ENCODE results near the gene UIMC1. TPM values are rescaled to one million over a fixed set of nuclear protein-coding genes. Genes with fewer than 3 reads are reported as not detected.

Gene UIMC1
- total RNA-seq, 1 experiment from 2014 or later: 46.8 TPM

GRCh38 chr5:176954050-176954449 is 52.5 kb downstream of the UIMC1 start:
- no peaks in the 10 kb centered on the region for H3K27me3 ChIP-seq (replicated peaks; ENCODE audit: insufficient read depth, low read depth, low read length, poor library complexity)
- no peak overlapping the region for H3K4me3 ChIP-seq (ENCODE audit: low read depth, low read length, poor library complexity, severe bottlenecking)
- DNase-seq (ENCODE audit: low spot score): no peak
- ChIA-PET POLR2A (ENCODE audit: low non-redundant PET) (no interaction called here), CTCF (no interaction called here)
- peak overlapping the region; percentile 17 for H3K27ac ChIP-seq (ENCODE audit: low read depth, low read length, poor library complexity, severe bottlenecking)
- H3K4me1 ChIP-seq (ENCODE audit: insufficient read depth, low read length, poor library complexity, severe bottlenecking): no peaks in the 10 kb centered on the region
- no TSS peak for BruUV-seq (replicated peaks)
- peaks cover 22% of the 10 kb centered on the region for H3K36me3 ChIP-seq (ENCODE audit: insufficient read depth, low read length, poor library complexity, severe bottlenecking)
- intact Hi-C loops (cut with micrococcal nuclease; ENCODE audit: unreplicated experiment): loop anchor here (10.0 kb wide), 1 partner anchor 379 kb away; no protein-coding TSS in a partner anchor
- TF ChIP-seq, protein P1, sequence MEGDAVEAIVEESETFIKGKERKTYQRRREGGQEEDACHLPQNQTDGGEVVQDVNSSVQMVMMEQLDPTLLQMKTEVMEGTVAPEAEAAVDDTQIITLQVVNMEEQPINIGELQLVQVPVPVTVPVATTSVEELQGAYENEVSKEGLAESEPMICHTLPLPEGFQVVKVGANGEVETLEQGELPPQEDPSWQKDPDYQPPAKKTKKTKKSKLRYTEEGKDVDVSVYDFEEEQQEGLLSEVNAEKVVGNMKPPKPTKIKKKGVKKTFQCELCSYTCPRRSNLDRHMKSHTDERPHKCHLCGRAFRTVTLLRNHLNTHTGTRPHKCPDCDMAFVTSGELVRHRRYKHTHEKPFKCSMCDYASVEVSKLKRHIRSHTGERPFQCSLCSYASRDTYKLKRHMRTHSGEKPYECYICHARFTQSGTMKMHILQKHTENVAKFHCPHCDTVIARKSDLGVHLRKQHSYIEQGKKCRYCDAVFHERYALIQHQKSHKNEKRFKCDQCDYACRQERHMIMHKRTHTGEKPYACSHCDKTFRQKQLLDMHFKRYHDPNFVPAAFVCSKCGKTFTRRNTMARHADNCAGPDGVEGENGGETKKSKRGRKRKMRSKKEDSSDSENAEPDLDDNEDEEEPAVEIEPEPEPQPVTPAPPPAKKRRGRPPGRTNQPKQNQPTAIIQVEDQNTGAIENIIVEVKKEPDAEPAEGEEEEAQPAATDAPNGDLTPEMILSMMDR (conservative IDR thresholded peaks at IDR 0.05; ENCODE audit: low read depth, low read length): no peak
- TF ChIP-seq EZH2 (IDR thresholded peaks at IDR 0.05; ENCODE audit: borderline replicate concordance, low read depth, low read length, poor library complexity, severe bottlenecking): no peak
- H3K9me3 ChIP-seq (ENCODE audit: low read depth, low read length, poor library complexity, severe bottlenecking): no peaks in the 10 kb centered on the region

DNA sequence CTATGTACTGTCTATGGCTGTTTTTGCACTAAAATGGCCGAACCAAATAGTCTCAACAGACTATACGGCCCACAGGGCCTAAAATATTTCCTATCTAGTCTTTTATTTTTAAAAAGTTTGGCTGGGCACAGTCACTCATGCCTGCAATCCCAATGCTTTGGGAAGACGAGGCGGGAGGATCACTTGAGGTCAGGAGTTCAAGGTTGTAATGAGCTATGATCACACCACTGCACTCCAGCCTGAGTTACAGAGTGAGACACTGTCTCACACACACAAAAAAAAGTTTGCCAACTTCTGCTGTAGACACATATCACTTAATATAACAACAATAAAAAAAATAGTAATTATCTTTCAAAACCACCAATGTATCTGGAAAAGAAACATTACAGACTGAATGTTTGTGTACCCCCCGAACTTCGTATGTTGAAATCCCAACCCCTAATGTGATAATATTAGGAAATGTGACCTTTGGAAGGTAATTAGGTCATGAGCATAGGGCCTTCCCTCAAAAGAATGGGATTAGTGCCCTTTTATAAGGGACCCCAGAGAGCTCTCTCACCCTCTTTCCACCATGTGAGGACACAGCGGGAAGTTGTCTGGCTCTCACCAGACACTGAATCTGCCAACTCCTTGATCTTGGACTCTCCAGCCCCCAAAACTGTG is 53.9 kb downstream of the UIMC1 start:
- intact Hi-C loops (cut with micrococcal nuclease; ENCODE audit: unreplicated experiment): loop anchor here (10.0 kb wide), 1 partner anchor 378 kb away; no protein-coding TSS in a partner anchor
- CTCF ChIA-PET: interaction anchor here (0.6 kb wide), 1 partner anchor 291 kb away, joined by 4 read pairs; no protein-coding TSS in a partner anchor

DNA sequence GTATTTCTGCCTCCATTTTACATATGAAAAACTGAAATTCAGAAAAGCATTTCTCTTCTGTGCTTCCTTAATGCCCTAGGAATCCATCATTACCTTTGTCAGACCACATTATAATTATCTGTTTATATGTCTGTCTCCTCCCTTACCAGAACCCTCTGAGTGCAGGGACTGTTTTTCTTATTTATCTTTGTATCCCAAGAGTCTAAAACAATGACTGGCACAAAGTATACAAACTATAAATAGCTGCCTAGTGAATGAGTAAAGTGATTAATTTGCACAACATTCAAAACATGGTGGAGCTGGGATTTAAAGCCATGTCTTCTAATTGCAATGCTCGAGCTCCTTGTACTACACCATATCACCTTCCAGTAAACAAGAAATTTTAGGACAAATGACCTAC is 58.1 kb downstream of the UIMC1 start:
- no peak for TF ChIP-seq EZH2 (IDR thresholded peaks at IDR 0.05; ENCODE audit: borderline replicate concordance, low read depth, low read length, poor library complexity, severe bottlenecking)

More for the DNA sequence above, 53.9 kb downstream of the UIMC1 start:
- Histone ChIP-seq H3K36me3 (ENCODE audit: insufficient read depth, low read length, poor library complexity, severe bottlenecking) (peaks cover 24% of the 10 kb centered on the region), H3K4me1 (ENCODE audit: insufficient read depth, low read length, poor library complexity, severe bottlenecking) (no peaks in the 10 kb centered on the region), H3K27me3 (replicated peaks; ENCODE audit: insufficient read depth, low read depth, low read length, poor library complexity) (no peaks in the 10 kb centered on the region), H3K4me3 (ENCODE audit: low read depth, low read length, poor library complexity, severe bottlenecking) (no peak overlapping the region), H3K9me3 (ENCODE audit: low read depth, low read length, poor library complexity, severe bottlenecking) (no peaks in the 10 kb centered on the region), H3K27ac (ENCODE audit: low read depth, low read length, poor library complexity, severe bottlenecking) (no peak overlapping the region)
- POLR2A ChIA-PET (ENCODE audit: low non-redundant PET): no interaction called here
- TF ChIP-seq, protein P1 (conservative IDR thresholded peaks at IDR 0.05; ENCODE audit: low read depth, low read length): no peak
- TF ChIP-seq EZH2 (IDR thresholded peaks at IDR 0.05; ENCODE audit: borderline replicate concordance, low read depth, low read length, poor library complexity, severe bottlenecking): no peak
- no TSS peak for BruUV-seq (replicated peaks)
- DNase-seq (ENCODE audit: low spot score): no peak

GRCh38 chr5:176947847-176948246 is 58.7 kb downstream of the UIMC1 start:
- peaks cover 30% of the 10 kb centered on the region for H3K36me3 ChIP-seq (ENCODE audit: insufficient read depth, low read length, poor library complexity, severe bottlenecking)
- ChIA-PET CTCF (no interaction called here), POLR2A (ENCODE audit: low non-redundant PET) (no interaction called here)

More for the DNA sequence above, 58.1 kb downstream of the UIMC1 start:
- Histone ChIP-seq H3K4me3 (ENCODE audit: low read depth, low read length, poor library complexity, severe bottlenecking) (no peak overlapping the region), H3K36me3 (ENCODE audit: insufficient read depth, low read length, poor library complexity, severe bottlenecking) (peaks cover 27% of the 10 kb centered on the region), H3K27me3 (replicated peaks; ENCODE audit: insufficient read depth, low read depth, low read length, poor library complexity) (no peaks in the 10 kb centered on the region), H3K27ac (ENCODE audit: low read depth, low read length, poor library complexity, severe bottlenecking) (no peak overlapping the region), H3K9me3 (ENCODE audit: low read depth, low read length, poor library complexity, severe bottlenecking) (no peaks in the 10 kb centered on the region), H3K4me1 (ENCODE audit: insufficient read depth, low read length, poor library complexity, severe bottlenecking) (no peaks in the 10 kb centered on the region)
- no peak for DNase-seq (ENCODE audit: low spot score)
- POLR2A ChIA-PET (ENCODE audit: low non-redundant PET): no interaction called here
- CTCF ChIA-PET: no interaction called here
- intact Hi-C loops (cut with micrococcal nuclease; ENCODE audit: unreplicated experiment): no loop called here
- BruUV-seq (replicated peaks): no TSS peak

More at GRCh38 chr5:176947847-176948246, 58.7 kb downstream of the UIMC1 start:
- no peak overlapping the region for H3K27ac ChIP-seq (ENCODE audit: low read depth, low read length, poor library complexity, severe bottlenecking)
- H3K4me1 ChIP-seq (ENCODE audit: insufficient read depth, low read length, poor library complexity, severe bottlenecking): no peaks in the 10 kb centered on the region
- no peaks in the 10 kb centered on the region for H3K27me3 ChIP-seq (replicated peaks; ENCODE audit: insufficient read depth, low read depth, low read length, poor library complexity)
- H3K4me3 ChIP-seq (ENCODE audit: low read depth, low read length, poor library complexity, severe bottlenecking): no peak overlapping the region
- H3K9me3 ChIP-seq (ENCODE audit: low read depth, low read length, poor library complexity, severe bottlenecking): no peaks in the 10 kb centered on the region
- intact Hi-C loops (cut with micrococcal nuclease; ENCODE audit: unreplicated experiment): no loop called here
- TF ChIP-seq, protein P1 (conservative IDR thresholded peaks at IDR 0.05; ENCODE audit: low read depth, low read length): no peak
- no peak for TF ChIP-seq EZH2 (IDR thresholded peaks at IDR 0.05; ENCODE audit: borderline replicate concordance, low read depth, low read length, poor library complexity, severe bottlenecking)
- no TSS peak for BruUV-seq (replicated peaks)
- DNase-seq (ENCODE audit: low spot score): no peak

All from A673 (cell line).